HG03432 (cell line): Measurements from ENCODE around the gene SCN8A.
"Not testable (repeated sequence)": the region's sequence is repeated elsewhere in the genome, so short reads cannot be mapped to it uniquely, and the experiment has no call there.

ENCODE experiments used
- ATAC-seq: cut with Tn5 transposase; IDR thresholded peaks from one replicate; pipeline ENCODE4 v1.9.1; 2021; ENCODE audit warnings: mild to moderate bottlenecking, moderate library complexity; ENCODE audit not compliant: unreplicated experiment

The SCN8A gene

DNA sequence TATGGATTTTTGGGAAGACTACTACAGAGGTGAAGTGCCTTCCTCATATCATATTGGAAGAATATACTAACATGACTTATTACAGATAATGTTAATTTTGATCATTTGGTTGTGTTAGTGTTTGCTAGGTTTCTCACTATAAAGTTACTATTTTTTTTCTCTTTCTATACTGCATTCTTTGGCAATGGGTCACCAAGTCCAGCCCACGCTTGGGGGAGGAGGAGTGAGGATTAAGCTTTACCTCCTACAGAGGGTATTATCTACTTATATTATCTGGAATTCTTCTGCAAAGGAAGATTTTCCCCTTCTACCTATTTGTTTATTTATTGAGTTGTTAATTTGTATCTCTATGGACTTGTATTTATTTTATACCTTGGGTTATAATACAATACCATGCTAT lies 31.5 kb downstream of the SCN8A start:
- ATAC-seq, result no peak

DNA sequence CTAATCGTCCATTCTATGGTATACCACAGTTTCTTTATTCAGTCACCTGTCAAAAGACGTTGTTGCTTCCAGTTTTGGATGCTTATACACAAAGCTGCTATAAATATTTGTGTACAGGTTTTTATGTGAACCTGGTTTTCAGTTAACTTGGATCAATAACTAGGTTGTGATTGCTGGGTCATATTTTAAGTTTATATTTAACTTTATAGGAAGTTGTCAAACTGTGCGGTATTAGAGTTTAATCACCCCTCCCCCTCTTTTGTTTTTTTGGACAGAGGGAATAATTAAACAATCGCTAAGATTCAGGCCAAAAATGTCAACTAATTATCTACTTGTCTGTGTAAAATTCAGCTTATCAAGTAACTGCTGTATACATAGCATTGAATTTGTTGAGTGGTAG lies 34.3 kb downstream of the SCN8A start:
- no peak for ATAC-seq

DNA sequence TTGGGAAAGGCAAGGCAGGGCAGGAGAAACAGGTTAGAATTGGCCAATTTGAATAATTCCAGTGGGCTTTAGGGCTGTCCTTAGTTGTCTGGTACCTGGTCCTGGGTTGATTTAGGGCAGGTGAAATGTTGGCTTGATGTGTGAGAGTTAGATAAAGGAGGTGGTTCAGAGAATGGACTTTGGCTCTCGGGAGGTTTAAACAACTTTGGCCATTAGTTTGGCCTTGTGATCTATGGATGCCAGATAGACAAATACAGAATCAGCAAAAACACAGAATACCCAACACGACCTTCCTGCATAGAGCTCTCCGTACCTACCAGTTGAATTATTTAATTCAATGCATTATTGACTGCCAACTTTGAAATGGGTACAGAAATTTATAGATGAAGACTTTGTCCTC lies 35.1 kb downstream of the SCN8A start:
- ATAC-seq, result no peak

DNA sequence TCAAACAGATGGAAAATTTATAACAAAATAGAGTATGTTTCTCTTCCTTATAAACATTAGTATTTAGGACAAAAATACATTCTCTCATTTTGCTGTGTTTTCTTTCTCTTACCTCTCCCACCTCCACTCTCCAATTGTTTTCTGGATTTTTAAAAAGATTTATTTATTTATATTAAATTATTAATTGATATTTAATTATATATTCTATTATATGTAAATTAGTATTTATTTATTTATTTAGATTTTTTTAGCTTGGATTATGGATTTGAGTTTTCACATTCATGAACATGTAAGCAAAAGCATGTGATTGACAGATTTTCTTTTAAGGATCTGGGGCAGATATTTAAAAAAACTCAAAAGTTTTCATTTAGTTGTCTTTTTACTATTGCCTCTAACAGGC lies 35.6 kb downstream of the SCN8A start:
- no peak for ATAC-seq

DNA sequence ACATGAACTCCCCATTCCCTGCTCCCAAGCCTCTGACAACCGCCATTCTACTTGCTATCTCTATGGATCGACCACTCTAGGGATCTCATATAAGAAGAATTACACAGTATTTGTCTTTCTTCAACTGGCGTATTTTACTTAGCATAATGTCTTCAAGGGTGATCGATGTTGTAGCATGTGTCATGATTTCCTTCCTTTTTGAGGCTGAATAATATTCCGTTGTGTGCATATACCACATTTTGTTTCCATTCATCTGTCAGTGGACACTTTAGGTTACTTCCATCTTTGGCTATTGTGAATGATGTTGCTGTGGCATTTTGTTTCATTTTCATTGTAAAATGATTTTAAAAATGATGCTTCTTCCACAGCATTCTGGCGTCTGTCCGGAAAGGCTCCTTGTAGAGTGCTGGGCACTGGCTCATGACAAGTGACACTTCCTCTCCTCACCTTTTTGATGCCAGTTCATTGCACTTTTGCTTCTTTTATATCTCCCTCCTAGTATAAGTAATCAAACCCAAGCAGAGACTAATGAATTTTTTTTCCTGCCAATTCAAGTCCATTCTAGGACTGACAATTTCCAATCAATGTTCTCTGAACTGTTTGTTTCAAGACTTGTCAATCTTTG lies 39.3 kb downstream of the SCN8A start:
- no peak for ATAC-seq

DNA sequence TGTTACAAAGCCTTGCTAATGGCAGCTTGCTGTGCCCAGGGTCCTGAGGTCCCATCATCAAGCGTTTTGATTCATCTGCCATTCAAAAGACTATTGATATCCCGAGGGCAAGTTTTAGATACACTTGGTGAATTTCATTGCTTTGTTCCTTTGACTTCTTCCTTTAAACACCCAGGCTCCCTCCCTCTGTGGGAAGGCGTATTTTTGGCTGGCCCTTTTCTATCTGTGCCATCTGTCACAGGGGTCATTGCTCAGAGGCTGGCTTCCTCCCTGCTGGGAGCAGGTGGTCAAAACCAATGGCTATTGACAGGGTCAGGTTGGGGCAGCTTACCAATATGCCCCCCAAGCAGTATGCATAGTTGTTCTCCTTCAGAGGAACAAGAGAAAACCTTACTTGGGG lies 40.0 kb downstream of the SCN8A start:
- no peak for ATAC-seq

DNA sequence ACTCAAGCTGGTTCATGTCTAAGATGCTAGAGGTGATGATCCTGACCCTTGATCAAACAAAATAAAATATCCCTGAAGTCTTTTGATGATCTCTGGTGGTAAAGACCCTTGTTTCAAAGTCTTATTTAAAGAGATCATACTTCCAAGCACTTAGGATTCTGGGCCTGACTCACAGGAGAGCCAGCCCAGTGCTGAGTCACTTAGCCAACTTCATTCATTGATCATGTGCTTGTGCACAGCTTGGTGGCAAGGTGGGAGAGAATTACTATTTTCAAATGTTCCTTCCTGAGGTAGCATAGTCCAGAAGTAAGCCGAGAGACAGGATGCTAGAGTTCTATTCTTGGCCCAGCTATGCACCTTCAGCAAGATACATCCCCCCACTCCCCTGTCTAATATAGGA lies 40.6 kb downstream of the SCN8A start:
- no peak for ATAC-seq

DNA sequence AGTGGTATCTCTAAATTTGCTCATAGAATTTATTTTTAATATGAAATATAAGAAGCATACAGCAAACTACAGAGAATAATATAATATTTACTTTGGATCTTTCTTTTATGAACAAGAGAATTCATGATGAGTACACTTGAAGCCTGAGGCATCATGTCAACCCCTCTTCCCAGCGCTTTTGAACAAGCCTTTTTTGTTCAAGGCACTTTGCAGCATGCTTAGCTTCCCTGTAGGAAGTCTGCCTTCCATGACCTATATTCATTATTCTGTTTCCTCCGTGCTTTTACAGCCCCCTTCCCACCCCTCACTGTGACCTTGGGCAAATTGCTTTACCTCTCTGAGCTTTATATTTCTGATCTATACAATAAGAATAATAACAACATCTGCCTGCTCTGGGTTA lies 41.6 kb downstream of the SCN8A start:
- no peak for ATAC-seq

DNA sequence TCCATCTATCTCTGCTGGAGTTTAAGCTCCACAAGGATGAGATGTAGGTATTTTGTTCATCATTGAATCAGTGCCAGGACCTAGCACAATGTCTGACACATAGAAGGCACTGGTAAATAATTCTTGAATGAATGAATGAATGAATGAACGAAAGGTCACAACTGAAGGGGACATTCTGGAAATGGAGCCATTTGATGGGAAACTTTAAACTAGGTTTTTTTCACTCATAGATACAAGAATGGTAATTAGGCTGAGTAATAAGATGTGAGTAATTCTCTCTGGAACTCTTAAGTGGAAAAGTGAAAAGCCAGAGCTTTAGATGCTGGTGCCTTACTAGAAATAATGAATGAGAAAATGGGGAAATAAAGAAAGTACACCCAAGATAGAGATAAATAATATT lies 44.3 kb downstream of the SCN8A start:
- ATAC-seq, result no peak

DNA sequence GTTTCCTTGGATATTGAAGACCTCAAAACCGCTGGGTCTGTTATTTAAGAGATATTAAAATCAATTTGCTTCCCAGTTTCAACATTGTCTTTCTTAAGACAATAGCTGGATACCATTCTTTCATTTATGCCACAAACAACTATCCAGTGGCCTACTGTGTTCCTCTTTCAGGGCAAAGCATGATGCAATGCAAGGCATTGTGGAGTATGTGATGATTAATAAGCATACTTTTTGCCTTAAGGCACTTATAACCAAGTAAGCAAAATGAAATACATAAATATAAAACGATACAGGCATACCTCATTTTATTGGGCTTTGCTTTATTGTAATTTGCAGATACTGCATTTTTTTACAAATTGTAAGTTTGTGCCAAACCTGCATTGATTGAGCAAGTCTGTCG lies 45.5 kb downstream of the SCN8A start:
- no peak for ATAC-seq

DNA sequence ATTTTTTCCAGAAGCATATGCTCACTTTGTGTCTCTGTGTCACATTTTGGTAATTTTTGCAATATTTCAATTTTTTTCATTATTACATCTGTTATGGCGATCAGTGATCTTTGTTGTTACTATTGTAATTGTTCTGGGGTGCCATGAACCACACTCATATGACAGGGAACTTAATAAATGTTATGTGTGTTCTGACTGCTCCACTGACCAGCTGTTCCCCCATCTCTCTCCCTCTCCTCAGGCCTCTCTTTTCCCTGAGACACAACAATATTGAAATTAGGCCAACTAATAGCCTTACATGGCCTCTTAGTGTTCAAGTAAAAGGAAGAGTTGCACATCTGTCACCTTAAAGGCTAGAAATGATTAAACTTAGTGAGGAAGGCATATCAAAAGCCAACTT lies 46.0 kb downstream of the SCN8A start:
- ATAC-seq, result no peak

DNA sequence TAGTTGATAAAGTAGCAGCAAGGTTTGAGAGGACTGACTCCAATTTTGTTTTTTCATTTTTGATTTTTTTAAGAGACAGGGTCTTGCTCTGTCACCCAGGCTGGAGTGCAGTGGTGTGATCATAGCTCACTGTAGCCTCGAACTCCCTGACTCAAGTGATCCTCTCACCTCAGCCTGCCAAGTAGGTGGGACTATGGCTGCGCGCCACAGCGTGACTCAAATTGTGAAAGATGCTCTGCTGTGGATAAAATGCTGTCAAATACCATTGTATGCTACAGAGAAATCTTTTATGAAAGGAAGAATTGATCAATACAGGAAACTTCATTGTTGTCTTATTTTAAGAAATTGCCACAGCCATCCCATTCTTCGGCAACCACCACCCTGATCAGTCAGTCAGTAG lies 48.3 kb downstream of the SCN8A start:
- ATAC-seq, result no peak

DNA sequence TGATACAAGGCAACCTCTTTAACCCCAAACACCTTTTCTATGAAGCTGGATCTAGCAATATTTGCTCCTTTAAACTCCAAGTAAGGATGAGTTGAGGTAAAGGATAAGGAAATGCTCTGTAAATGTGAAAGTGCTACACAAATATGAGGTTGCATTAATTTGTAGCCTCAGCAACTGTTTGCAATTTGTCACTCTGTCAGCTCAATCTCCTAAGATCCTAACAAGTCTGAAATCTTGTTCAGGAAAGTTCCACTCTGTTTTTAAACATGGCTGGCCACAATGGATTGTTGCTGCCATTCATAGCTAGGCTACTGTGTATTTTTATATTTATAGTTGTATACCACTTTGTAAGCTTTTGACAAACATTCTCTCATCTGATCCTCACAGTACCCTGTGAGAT lies 51.3 kb downstream of the SCN8A start:
- no peak for ATAC-seq

DNA sequence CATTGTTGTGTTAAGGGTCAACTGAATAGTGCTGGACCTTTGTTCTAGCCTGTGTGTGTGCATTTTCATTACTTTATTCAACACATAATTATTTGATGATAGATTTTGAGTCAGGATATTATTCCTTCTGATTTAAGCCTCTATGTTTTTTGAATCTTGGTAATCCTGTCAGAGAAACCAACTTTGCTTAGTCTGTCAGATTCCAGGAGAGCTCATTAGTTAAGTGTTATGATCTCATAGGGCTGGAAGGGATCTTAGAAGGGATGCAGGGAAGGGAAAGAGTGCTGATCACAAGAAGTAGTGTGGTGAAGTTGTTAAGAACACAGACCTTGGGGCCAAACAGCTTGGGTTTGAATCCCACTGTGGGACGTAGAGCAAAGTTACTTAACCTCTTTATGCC lies 52.9 kb downstream of the SCN8A start:
- ATAC-seq, result no peak

DNA sequence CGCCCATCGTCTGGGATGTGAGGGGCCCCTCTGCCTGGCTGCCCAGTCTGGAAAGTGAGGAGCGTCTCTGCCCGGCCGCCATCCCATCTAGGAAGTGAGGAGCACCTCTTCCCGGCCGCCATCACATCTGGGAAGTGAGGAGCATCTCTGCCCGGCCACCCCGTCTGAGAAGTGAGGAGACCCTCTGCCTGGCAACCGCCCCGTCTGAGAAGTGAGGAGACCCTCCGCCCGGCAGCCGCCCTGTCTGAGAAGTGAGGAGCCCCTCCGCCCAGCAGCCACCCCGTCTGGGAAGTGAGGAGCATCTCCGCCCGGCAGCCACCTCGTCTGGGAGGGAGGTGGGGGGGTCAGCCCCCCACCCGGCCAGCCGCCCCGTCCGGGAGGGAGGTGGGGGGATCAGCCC lies 53.7 kb downstream of the SCN8A start:
- ATAC-seq, result not testable (repeated sequence)

DNA sequence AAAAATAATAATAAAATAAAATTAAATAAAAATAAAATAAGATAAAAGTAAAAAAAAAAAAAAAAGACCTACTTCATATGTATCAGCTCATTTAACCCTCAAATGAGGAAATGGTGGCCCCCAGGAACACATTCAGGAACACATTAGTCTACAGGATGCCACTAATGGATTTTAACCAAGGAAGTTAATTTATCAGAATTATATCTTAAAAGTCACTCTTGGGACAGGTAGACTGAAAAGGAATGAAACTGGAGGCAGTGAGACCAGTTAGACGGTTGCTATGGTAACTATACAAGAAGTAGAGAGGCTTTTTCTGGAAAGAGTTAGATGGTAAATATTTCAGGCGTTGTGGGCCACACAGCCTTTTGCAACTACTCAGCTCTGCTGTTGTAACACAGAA lies 54.9 kb downstream of the SCN8A start:
- no peak for ATAC-seq

DNA sequence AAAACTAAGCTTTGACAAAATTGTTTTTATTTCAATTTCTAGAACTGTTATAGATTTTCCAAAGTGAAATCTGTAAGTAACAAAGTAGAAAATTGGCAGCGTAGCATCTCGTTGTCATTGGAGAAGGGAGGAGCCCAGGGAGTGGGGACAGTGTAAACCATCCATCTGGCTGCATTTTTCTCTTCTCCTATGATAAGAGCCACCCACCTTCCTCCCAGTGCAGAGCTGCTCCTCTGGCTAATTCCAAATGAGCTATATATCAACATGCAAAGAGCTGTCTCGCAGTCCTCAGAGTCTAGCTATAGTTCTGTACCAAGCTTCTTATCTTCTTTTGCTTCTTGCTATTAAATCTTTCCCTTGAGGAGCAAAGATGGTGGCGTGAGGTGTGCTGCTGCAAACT lies 56.6 kb downstream of the SCN8A start:
- no peak for ATAC-seq

DNA sequence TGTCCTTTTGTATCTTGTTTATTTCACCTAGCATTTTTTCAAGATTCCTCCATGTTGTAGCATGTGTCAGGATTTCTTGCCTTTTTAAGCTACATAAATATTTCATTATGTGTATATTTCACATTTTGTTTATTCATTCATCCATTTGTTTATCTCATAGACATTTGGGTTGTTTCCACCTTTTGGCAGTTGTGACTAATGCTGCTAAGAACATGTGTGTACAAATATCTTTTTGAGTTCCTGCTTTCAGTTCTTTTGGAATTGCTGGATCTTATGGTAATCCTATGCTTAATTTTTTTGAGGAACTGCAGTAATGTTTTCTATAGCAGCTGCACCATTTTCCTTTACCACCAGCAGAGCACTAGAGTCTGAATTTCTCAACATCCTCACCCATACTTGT lies 62.4 kb downstream of the SCN8A start:
- ATAC-seq, result no peak

DNA sequence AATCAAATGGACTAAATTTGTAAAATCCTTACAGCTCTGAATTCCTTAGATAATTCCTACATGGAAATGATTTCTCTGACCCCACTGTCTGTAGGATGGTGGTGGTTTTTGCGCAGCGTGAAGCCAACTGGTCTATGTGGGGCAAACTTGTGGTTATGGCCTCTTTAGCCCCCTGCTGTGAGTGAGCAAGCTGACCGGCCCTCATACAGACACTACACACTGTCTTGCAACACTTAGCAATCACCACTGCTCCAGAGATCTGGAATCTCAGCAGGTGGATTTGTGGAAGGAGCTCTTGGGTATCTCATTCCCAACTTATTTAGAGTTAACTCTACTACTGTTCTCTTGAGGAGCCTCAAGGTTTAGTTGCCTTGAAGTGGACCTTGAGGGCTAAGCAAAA lies 70.2 kb downstream of the SCN8A start:
- no peak for ATAC-seq

DNA sequence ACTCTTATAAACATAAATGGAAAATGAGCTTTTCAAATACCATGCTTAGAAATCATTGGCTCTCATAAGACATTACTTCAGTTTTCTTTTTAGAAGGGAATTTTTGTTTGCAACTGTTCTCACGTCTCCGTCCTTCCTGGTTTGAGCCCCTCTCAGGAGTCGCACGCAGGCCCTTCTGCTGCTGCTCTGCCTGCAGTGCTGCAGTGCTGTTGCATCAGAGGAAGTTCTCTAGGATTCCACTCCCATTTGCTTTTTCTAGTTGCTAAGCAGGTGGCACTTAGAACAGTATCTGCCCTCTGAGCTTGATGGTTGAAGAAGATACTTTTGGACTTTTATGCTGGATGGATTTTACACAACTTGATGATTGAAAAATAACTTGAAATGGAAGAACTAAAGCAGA lies 70.8 kb downstream of the SCN8A start:
- no peak for ATAC-seq

DNA sequence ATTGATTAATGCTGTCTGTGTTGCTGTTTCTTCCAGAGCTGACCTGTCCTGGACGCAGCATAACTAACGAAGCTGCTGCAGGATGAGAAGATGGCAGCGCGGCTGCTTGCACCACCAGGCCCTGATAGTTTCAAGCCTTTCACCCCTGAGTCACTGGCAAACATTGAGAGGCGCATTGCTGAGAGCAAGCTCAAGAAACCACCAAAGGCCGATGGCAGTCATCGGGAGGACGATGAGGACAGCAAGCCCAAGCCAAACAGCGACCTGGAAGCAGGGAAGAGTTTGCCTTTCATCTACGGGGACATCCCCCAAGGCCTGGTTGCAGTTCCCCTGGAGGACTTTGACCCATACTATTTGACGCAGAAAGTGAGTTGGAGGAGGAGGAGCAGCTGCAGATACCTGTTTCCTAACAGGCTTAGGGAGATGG lies 71.7 kb downstream of the SCN8A start:
- no peak for ATAC-seq

DNA sequence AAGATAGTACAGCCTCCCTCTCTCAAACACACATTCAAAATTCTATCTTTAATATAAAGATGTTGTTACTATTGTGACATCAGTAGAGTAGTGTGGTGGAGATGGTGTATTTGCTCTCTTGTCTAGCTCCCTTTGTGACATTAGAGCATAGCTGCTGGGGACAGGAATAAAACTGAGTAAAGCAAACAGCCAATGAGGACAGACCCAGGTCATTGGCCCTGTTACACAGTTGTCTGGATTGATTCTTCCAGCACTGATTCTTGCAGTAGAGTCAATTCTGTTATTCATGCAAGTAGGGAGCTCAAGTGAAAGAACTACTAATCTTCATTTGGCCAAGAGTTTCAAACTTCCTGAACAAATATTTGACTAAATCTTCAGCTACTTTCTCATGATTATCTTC lies 72.4 kb downstream of the SCN8A start:
- ATAC-seq, result no peak

DNA sequence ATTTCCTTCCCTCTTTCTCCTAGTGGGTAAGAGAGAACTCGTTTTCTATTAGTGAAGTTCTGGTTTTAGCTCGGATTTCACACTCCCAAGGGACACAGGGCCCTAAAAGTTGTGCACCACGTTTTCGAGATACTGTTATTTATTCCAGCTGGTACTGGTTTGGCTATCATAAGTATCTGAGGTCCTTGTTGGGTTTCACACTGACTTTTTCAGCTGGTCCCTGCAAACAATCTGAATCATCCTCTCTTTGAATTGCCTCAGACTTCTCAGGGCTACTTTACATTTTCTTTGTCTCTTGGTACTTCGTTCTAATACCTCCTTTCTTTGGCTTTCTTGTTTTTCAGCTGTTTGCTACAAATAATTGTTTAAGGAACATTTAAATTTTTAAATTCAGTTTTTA lies 75.7 kb downstream of the SCN8A start:
- ATAC-seq, result no peak

DNA sequence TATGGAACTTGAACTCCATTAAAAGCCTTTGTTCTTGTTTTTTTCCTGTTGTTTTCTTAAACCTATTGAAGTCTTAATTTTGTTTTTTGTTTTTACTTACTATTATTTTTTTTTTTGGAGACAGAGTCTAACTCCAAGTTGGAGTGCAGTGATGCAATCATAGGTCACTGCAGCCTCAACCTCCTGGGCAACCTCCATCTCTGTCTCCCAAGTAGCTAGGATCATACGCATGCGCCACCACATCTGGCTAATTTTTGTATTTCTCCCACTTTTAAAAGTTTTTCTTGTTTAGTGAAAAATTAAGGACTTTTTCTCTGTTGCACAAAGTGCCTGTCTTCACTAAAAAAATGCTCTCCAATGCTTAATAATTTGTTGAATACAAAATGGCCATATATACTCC lies 76.2 kb downstream of the SCN8A start:
- ATAC-seq, result no peak
